ENCODE data around the gene AP3S2. TPM values are rescaled to one million over a fixed set of nuclear protein-coding genes. Genes with fewer than 3 reads are reported as not detected.

AP3S2 gene
- total RNA-seq, 1 experiment from 2014 or later = 23.3 TPM

- H3K4me2 ChIP-seq (ENCODE audit: low read length) = no peak overlapping the region
- no TSS peak for BruUV-seq (replicated peaks)
- no peak for TF ChIP-seq EZH2phosphoT487 (IDR thresholded peaks at IDR 0.05; ENCODE audit: borderline replicate concordance)
- no peak for TF ChIP-seq POLR2AphosphoS5 (IDR thresholded peaks at IDR 0.05; ENCODE audit: low read depth, low read length)
- TF ChIP-seq FOSL1 (IDR thresholded peaks at IDR 0.05; ENCODE audit: low read depth) = no peak
- TF ChIP-seq SP1 (IDR thresholded peaks at IDR 0.05; ENCODE audit: low read depth) = no peak
- no peak for TF ChIP-seq EGR1 (IDR thresholded peaks at IDR 0.05; ENCODE audit: low read depth)
- TF ChIP-seq, protein P1, sequence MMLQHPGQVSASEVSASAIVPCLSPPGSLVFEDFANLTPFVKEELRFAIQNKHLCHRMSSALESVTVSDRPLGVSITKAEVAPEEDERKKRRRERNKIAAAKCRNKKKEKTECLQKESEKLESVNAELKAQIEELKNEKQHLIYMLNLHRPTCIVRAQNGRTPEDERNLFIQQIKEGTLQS (IDR thresholded peaks at IDR 0.05) = no peak
- intact Hi-C loops (cut with micrococcal nuclease) = no loop called here
- H3K9me2 ChIP-seq (ENCODE audit: insufficient read depth) = no peaks in the 10 kb centered on the region
- ChIA-PET POLR2A (no interaction called here), CTCF (interaction anchor here (1.6 kb wide), 1 partner anchor 14 kb away, joined by 5 read pairs; no protein-coding TSS in a partner anchor), RAD21 (ENCODE audit: low non-redundant PET in 1 of 2, low total read pairs in 2 of 2, uncharacterized antibody in 2 of 2, unreplicated experiment in 2 of 2) (no interaction called here)
- H3K27ac ChIP-seq (ENCODE audit: low read depth, low read length) = no peak overlapping the region
- ATAC-seq (no peak), DNase-seq (ENCODE audit: low read depth, low spot score) (no peak)
- no peak overlapping the region for H3K9ac ChIP-seq (ENCODE audit: low read length)
- no peaks in the 10 kb centered on the region for H3K4me1 ChIP-seq (ENCODE audit: control insufficient read depth in 1 of 2, insufficient read depth in 2 of 2, low read length in 2 of 2)
- no peak overlapping the region for H3K4me3 ChIP-seq (replicated peaks in 1 of 2; ENCODE audit: low read depth in 1 of 2, low read length in 2 of 2)
- no peak overlapping the region for H2AFZ ChIP-seq (ENCODE audit: low read depth, low read length, poor library complexity, severe bottlenecking)
- peaks cover 10 to 17% of the 10 kb centered on the region in 2 experiments; a peak in 3 of 4 replicates for H3K36me3 ChIP-seq (ENCODE audit: control insufficient read depth in 1 of 2, insufficient read depth in 2 of 2, low read length in 2 of 2)
- no peaks in the 10 kb centered on the region for H3K27me3 ChIP-seq (ENCODE audit: insufficient read depth, low read length)
- no peaks in the 10 kb centered on the region for H3K79me2 ChIP-seq (ENCODE audit: insufficient read depth, low read length)
- no peaks in the 10 kb centered on the region for H3K9me3 ChIP-seq (ENCODE audit: control insufficient read depth in 1 of 2, insufficient read depth in 1 of 2, low read depth in 1 of 2, low read length in 2 of 2)
- H4K20me1 ChIP-seq (ENCODE audit: insufficient read depth) = no peaks in the 10 kb centered on the region
Measured at GRCh38 chr15:89860891-89861290, 32.9 kb downstream of the AP3S2 start.

DNA sequence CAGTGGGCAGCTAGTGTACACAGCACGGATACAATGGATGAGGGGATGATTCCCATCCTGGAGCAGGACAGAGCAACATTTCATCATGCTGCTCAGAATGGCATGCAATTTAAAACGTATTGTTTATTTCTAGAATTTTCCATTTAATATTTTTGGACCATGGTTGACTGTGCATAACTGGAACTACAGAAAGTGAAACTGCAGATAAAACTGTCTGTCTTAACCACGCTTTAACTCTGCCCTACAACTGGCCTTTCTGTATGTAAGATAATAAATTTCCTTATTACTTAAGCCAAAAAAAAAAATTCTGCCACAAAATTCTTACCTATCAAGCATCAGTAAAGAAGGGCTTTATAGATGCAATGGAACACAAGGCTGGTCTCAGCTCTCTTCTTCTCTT lies 33.4 kb downstream of the AP3S2 start:
- intact Hi-C loops (cut with micrococcal nuclease) = no loop called here
- Histone ChIP-seq H3K4me3 (replicated peaks in 1 of 2; ENCODE audit: low read depth in 1 of 2, low read length in 2 of 2) (no peak overlapping the region), H3K79me2 (ENCODE audit: insufficient read depth, low read length) (no peaks in the 10 kb centered on the region), H3K27ac (ENCODE audit: low read depth, low read length) (no peak overlapping the region), H3K9me2 (ENCODE audit: insufficient read depth) (no peaks in the 10 kb centered on the region), H3K36me3 (ENCODE audit: control insufficient read depth in 1 of 2, insufficient read depth in 2 of 2, low read length in 2 of 2) (peaks cover 10 to 14% of the 10 kb centered on the region in 2 experiments; a peak in 3 of 4 replicates), H3K9ac (ENCODE audit: low read length) (no peak overlapping the region), H3K4me1 (ENCODE audit: control insufficient read depth in 1 of 2, insufficient read depth in 2 of 2, low read length in 2 of 2) (no peaks in the 10 kb centered on the region), H3K9me3 (ENCODE audit: control insufficient read depth in 1 of 2, insufficient read depth in 1 of 2, low read depth in 1 of 2, low read length in 2 of 2) (no peaks in the 10 kb centered on the region), H2AFZ (ENCODE audit: low read depth, low read length, poor library complexity, severe bottlenecking) (no peak overlapping the region), H3K4me2 (ENCODE audit: low read length) (no peak overlapping the region), H3K27me3 (ENCODE audit: insufficient read depth, low read length) (no peaks in the 10 kb centered on the region), H4K20me1 (ENCODE audit: insufficient read depth) (no peaks in the 10 kb centered on the region)
- no peak for DNase-seq (ENCODE audit: low read depth, low spot score)
- RAD21 ChIA-PET (ENCODE audit: low non-redundant PET in 1 of 2, low total read pairs in 2 of 2, uncharacterized antibody in 2 of 2, unreplicated experiment in 2 of 2) = no interaction called here
- CTCF ChIA-PET = interaction anchor here (1.6 kb wide), 1 partner anchor 15 kb away, joined by 5 read pairs; no protein-coding TSS in a partner anchor
- BruUV-seq (replicated peaks) = no TSS peak
- ATAC-seq = no peak
- no peak for TF ChIP-seq CEBPB (IDR thresholded peaks at IDR 0.05; ENCODE audit: low read depth)
- no peak for TF ChIP-seq ZNF274 (IDR thresholded peaks at IDR 0.05; ENCODE audit: low read depth, low read length)
- no peak for TF ChIP-seq EGR1 (IDR thresholded peaks at IDR 0.05; ENCODE audit: low read depth)
- TF ChIP-seq POLR2AphosphoS5 (IDR thresholded peaks at IDR 0.05; ENCODE audit: low read depth, low read length) = no peak
- TF ChIP-seq ZFX (IDR thresholded peaks at IDR 0.05) = no peak
- TF ChIP-seq ELF1 (IDR thresholded peaks at IDR 0.05; ENCODE audit: borderline replicate concordance, low read depth) = no peak
- no peak for TF ChIP-seq EZH2phosphoT487 (IDR thresholded peaks at IDR 0.05; ENCODE audit: borderline replicate concordance)
- no peak for TF ChIP-seq RAD21 (IDR thresholded peaks at IDR 0.05; ENCODE audit: low read depth)
- TF ChIP-seq JUND (IDR thresholded peaks at IDR 0.05) = no peak
- POLR2A ChIA-PET = no interaction called here
